HEK293 (cell line): ENCODE results near the gene PDE3B.
A peak's percentile ranks its signal among the peaks of the same experiment; 100 is the strongest.

Experiments
- EGR2 ChIP-seq: fragments of 450-650 bp; formaldehyde crosslinking; IDR thresholded peaks from 2 replicates; pipeline ENCODE4 v1.5.1; 2016; ENCODE audit warnings: low read depth, missing biosample characterization, missing genetic modification characterization
- GLIS1 ChIP-seq: fragments of 450-650 bp; formaldehyde crosslinking; IDR thresholded peaks from 2 replicates; pipeline ENCODE4 v1.5.1; 2016; ENCODE audit warnings: missing biosample characterization, missing genetic modification characterization
- KLF9 ChIP-seq: fragments of 450-650 bp; formaldehyde crosslinking; IDR thresholded peaks from 2 replicates; pipeline ENCODE4 v1.5.1; 2016; ENCODE audit warnings: missing biosample characterization, missing genetic modification characterization, low read depth
- SP3 ChIP-seq: fragments of 450-650 bp; formaldehyde crosslinking; IDR thresholded peaks from 2 replicates; pipeline ENCODE4 v1.5.1; 2016; ENCODE audit warnings: missing biosample characterization, missing genetic modification characterization
- ZBTB1 ChIP-seq: fragments of 450-650 bp; formaldehyde crosslinking; IDR thresholded peaks from 2 replicates; pipeline ENCODE4 v1.5.1; 2016; ENCODE audit warnings: missing biosample characterization, missing genetic modification characterization
- ZFP69B ChIP-seq: fragments of 450-650 bp; formaldehyde crosslinking; IDR thresholded peaks from 2 replicates; pipeline ENCODE4 v1.5.1; 2016; ENCODE audit warnings: missing biosample characterization, missing genetic modification characterization
- ZNF394 ChIP-seq: fragments of 450-650 bp; formaldehyde crosslinking; IDR thresholded peaks from 2 replicates; pipeline ENCODE4 v1.5.1; 2016; ENCODE audit warnings: missing biosample characterization, missing genetic modification characterization, mild to moderate bottlenecking, moderate library complexity, borderline replicate concordance
- ZNF426 ChIP-seq: fragments of 450-650 bp; formaldehyde crosslinking; IDR thresholded peaks from 2 replicates; pipeline ENCODE4 v1.5.1; 2017; ENCODE audit warnings: missing biosample characterization, missing genetic modification characterization, mild to moderate bottlenecking, inconsistent platforms, moderate library complexity
- ZNF501 ChIP-seq: fragments of 450-650 bp; formaldehyde crosslinking; IDR thresholded peaks from 2 replicates; pipeline ENCODE4 v1.5.1; 2016; ENCODE audit warnings: missing biosample characterization, missing genetic modification characterization
- ZNF558 ChIP-seq: fragments of 450-650 bp; formaldehyde crosslinking; IDR thresholded peaks from 2 replicates; pipeline ENCODE4 v1.5.1; 2016; ENCODE audit warnings: missing biosample characterization, missing genetic modification characterization
- ZNF629 ChIP-seq: fragments of 450-650 bp; formaldehyde crosslinking; IDR thresholded peaks from 2 replicates; pipeline ENCODE4 v1.5.1; 2017; ENCODE audit warnings: missing biosample characterization, missing genetic modification characterization
- ZNF76 ChIP-seq: fragments of 450-650 bp; formaldehyde crosslinking; IDR thresholded peaks from 2 replicates; pipeline ENCODE4; 2016; ENCODE audit warnings: low read depth, missing biosample characterization, missing genetic modification characterization, borderline replicate concordance
- ZSCAN16 ChIP-seq: fragments of 450-650 bp; formaldehyde crosslinking; IDR thresholded peaks from 2 replicates; pipeline ENCODE4 v1.5.1; 2016; ENCODE audit warnings: missing biosample characterization, missing genetic modification characterization
- TF ChIP-seq, protein P1 (sequence below): fragments of 450-650 bp; formaldehyde crosslinking; IDR thresholded peaks from 2 replicates; pipeline ENCODE4 v1.5.1; 2016; ENCODE audit warnings: missing biosample characterization, missing genetic modification characterization
- TF ChIP-seq, protein P2 (sequence below): fragments of 450-650 bp; formaldehyde crosslinking; IDR thresholded peaks from 2 replicates; pipeline ENCODE4 v1.5.1; 2016; ENCODE audit warnings: missing biosample characterization, missing genetic modification characterization, low read depth
- TF ChIP-seq, protein P3 (sequence below): fragments of 450-650 bp; formaldehyde crosslinking; IDR thresholded peaks from 2 replicates; pipeline ENCODE4 v1.5.1; 2016; ENCODE audit warnings: missing biosample characterization, missing genetic modification characterization, borderline replicate concordance
- TF ChIP-seq, protein P4 (sequence below): fragments of 450-650 bp; formaldehyde crosslinking; IDR thresholded peaks from 2 replicates; pipeline ENCODE4 v1.5.1; 2016; ENCODE audit warnings: missing biosample characterization, missing genetic modification characterization
- TF ChIP-seq, protein P5 (sequence below): fragments of 450-650 bp; formaldehyde crosslinking; IDR thresholded peaks from 2 replicates; pipeline ENCODE4 v1.5.1; 2016; ENCODE audit warnings: missing biosample characterization, missing genetic modification characterization
- TF ChIP-seq, protein P6 (sequence below): fragments of 450-650 bp; formaldehyde crosslinking; IDR thresholded peaks from 2 replicates; pipeline ENCODE4 v1.5.1; 2016; ENCODE audit warnings: missing biosample characterization, missing genetic modification characterization
- TF ChIP-seq, protein P7 (sequence below): sonication (generic); formaldehyde crosslinking; IDR thresholded peaks from 2 replicates; pipeline ENCODE4 v1.8.1; 2022; ENCODE audit warnings: mild to moderate bottlenecking, moderate library complexity, missing genetic modification reagents

The PDE3B gene

DNA sequence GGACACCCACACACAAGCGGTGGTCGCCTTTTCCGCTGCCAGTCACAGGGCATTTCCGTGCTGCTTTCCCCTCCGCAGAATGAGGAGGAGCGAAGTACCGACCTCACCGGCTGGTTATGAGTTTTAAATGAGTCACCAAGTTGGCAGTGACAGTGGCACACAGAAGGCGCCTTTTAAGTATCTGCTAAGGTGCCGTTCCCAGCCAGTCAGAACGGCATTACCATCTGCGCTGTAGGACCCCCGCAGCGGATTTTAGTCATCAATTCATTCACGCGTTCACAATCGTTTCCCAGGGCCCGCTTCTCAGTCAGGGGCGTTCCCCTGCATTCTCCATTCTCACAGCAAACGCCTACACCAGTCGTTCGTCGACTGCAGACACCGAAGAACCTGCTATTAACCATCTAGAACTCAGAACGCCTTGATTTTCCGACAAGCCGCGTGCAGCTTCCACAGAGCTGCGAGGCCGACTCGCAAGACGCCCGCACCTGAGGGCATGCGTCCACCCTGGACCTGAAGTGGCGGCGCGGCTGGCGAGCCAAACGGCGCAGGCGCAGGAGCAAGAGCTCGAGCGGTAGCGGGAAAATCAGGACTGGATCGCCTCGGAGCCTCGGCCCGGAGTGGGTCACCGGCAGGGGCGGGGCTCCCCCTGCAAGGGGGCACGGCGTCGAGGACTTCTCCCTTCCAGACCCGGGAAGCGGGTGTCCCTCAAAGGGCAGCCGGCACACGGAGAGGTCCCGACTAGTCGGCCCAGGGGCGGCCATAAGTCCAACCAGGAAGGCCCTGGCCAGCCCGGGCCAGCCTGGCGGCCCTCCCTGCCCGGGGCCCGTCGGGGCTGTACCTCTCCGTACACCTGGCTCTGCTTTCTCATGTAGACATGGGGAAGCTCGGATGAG, 247.8 kb downstream of the PDE3B start (continued):
- TF ChIP-seq, protein P1, sequence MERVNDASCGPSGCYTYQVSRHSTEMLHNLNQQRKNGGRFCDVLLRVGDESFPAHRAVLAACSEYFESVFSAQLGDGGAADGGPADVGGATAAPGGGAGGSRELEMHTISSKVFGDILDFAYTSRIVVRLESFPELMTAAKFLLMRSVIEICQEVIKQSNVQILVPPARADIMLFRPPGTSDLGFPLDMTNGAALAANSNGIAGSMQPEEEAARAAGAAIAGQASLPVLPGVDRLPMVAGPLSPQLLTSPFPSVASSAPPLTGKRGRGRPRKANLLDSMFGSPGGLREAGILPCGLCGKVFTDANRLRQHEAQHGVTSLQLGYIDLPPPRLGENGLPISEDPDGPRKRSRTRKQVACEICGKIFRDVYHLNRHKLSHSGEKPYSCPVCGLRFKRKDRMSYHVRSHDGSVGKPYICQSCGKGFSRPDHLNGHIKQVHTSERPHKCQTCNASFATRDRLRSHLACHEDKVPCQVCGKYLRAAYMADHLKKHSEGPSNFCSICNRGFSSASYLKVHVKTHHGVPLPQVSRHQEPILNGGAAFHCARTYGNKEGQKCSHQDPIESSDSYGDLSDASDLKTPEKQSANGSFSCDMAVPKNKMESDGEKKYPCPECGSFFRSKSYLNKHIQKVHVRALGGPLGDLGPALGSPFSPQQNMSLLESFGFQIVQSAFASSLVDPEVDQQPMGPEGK (tag by site-specific recombination), result peak; percentile 87
- TF ChIP-seq KLF9 (tag by site-specific recombination) (peak; percentile 92), ZNF76 (tag by site-specific recombination) (peak; percentile 22; the same call in 1 of the 2 replicates), ZFP69B (peak; percentile 58; the same call in 1 of the 2 replicates), SP3 (peak; percentile 54), ZNF426 (no peak), ZSCAN16 (tag by site-specific recombination) (no peak), ZNF558 (tag by site-specific recombination) (no peak; the same call in 1 of the 2 replicates), GLIS1 (tag by site-specific recombination) (peak; percentile 89), EGR2 (tag by site-specific recombination) (0 out of 2 replicates have a peak, but pooled peaks have one; percentile 4), ZNF629 (tag by site-specific recombination) (0 out of 2 replicates have a peak, but pooled peaks have one; percentile 24), ZNF501 (tag by site-specific recombination) (0 out of 2 replicates have a peak, but pooled peaks have one; percentile 26), ZNF394 (tag by site-specific recombination) (peak; percentile 50), ZBTB1 (tag by site-specific recombination) (no peak)
- TF ChIP-seq, protein P2, sequence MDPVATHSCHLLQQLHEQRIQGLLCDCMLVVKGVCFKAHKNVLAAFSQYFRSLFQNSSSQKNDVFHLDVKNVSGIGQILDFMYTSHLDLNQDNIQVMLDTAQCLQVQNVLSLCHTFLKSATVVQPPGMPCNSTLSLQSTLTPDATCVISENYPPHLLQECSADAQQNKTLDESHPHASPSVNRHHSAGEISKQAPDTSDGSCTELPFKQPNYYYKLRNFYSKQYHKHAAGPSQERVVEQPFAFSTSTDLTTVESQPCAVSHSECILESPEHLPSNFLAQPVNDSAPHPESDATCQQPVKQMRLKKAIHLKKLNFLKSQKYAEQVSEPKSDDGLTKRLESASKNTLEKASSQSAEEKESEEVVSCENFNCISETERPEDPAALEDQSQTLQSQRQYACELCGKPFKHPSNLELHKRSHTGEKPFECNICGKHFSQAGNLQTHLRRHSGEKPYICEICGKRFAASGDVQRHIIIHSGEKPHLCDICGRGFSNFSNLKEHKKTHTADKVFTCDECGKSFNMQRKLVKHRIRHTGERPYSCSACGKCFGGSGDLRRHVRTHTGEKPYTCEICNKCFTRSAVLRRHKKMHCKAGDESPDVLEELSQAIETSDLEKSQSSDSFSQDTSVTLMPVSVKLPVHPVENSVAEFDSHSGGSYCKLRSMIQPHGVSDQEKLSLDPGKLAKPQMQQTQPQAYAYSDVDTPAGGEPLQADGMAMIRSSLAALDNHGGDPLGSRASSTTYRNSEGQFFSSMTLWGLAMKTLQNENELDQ (tag by site-specific recombination), result no peak
- TF ChIP-seq, protein P3, sequence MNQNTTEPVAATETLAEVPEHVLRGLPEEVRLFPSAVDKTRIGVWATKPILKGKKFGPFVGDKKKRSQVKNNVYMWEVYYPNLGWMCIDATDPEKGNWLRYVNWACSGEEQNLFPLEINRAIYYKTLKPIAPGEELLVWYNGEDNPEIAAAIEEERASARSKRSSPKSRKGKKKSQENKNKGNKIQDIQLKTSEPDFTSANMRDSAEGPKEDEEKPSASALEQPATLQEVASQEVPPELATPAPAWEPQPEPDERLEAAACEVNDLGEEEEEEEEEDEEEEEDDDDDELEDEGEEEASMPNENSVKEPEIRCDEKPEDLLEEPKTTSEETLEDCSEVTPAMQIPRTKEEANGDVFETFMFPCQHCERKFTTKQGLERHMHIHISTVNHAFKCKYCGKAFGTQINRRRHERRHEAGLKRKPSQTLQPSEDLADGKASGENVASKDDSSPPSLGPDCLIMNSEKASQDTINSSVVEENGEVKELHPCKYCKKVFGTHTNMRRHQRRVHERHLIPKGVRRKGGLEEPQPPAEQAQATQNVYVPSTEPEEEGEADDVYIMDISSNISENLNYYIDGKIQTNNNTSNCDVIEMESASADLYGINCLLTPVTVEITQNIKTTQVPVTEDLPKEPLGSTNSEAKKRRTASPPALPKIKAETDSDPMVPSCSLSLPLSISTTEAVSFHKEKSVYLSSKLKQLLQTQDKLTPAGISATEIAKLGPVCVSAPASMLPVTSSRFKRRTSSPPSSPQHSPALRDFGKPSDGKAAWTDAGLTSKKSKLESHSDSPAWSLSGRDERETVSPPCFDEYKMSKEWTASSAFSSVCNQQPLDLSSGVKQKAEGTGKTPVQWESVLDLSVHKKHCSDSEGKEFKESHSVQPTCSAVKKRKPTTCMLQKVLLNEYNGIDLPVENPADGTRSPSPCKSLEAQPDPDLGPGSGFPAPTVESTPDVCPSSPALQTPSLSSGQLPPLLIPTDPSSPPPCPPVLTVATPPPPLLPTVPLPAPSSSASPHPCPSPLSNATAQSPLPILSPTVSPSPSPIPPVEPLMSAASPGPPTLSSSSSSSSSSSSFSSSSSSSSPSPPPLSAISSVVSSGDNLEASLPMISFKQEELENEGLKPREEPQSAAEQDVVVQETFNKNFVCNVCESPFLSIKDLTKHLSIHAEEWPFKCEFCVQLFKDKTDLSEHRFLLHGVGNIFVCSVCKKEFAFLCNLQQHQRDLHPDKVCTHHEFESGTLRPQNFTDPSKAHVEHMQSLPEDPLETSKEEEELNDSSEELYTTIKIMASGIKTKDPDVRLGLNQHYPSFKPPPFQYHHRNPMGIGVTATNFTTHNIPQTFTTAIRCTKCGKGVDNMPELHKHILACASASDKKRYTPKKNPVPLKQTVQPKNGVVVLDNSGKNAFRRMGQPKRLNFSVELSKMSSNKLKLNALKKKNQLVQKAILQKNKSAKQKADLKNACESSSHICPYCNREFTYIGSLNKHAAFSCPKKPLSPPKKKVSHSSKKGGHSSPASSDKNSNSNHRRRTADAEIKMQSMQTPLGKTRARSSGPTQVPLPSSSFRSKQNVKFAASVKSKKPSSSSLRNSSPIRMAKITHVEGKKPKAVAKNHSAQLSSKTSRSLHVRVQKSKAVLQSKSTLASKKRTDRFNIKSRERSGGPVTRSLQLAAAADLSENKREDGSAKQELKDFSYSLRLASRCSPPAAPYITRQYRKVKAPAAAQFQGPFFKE, result no peak
- TF ChIP-seq, protein P4, sequence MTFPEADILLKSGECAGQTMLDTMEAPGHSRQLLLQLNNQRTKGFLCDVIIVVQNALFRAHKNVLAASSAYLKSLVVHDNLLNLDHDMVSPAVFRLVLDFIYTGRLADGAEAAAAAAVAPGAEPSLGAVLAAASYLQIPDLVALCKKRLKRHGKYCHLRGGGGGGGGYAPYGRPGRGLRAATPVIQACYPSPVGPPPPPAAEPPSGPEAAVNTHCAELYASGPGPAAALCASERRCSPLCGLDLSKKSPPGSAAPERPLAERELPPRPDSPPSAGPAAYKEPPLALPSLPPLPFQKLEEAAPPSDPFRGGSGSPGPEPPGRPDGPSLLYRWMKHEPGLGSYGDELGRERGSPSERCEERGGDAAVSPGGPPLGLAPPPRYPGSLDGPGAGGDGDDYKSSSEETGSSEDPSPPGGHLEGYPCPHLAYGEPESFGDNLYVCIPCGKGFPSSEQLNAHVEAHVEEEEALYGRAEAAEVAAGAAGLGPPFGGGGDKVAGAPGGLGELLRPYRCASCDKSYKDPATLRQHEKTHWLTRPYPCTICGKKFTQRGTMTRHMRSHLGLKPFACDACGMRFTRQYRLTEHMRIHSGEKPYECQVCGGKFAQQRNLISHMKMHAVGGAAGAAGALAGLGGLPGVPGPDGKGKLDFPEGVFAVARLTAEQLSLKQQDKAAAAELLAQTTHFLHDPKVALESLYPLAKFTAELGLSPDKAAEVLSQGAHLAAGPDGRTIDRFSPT (tag by site-specific recombination), result peak; percentile 62
- TF ChIP-seq, protein P5, sequence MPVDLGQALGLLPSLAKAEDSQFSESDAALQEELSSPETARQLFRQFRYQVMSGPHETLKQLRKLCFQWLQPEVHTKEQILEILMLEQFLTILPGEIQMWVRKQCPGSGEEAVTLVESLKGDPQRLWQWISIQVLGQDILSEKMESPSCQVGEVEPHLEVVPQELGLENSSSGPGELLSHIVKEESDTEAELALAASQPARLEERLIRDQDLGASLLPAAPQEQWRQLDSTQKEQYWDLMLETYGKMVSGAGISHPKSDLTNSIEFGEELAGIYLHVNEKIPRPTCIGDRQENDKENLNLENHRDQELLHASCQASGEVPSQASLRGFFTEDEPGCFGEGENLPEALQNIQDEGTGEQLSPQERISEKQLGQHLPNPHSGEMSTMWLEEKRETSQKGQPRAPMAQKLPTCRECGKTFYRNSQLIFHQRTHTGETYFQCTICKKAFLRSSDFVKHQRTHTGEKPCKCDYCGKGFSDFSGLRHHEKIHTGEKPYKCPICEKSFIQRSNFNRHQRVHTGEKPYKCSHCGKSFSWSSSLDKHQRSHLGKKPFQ, result no peak
- TF ChIP-seq, protein P6, sequence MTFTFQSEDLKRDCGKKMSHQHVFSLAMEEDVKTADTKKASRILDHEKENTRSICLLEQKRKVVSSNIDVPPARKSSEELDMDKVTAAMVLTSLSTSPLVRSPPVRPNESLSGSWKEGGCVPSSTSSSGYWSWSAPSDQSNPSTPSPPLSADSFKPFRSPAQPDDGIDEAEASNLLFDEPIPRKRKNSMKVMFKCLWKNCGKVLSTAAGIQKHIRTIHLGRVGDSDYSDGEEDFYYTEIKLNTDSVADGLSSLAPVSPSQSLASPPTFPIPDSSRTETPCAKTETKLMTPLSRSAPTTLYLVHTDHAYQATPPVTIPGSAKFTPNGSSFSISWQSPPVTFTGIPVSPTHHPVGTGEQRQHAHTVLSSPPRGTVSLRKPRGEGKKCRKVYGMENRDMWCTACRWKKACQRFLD, result no peak
- TF ChIP-seq, protein P7, sequence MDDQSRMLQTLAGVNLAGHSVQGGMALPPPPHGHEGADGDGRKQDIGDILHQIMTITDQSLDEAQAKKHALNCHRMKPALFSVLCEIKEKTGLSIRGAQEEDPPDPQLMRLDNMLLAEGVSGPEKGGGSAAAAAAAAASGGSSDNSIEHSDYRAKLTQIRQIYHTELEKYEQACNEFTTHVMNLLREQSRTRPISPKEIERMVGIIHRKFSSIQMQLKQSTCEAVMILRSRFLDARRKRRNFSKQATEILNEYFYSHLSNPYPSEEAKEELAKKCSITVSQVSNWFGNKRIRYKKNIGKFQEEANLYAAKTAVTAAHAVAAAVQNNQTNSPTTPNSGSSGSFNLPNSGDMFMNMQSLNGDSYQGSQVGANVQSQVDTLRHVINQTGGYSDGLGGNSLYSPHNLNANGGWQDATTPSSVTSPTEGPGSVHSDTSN (CRISPR knock-in tag), result peak; percentile 45; the same call in 1 of the 2 replicates
